ENCODE data around the gene EMC1. TPM values are rescaled to one million over a fixed set of nuclear protein-coding genes. Genes with fewer than 3 reads are reported as not detected.
"Not testable (repeated sequence)": the region's sequence is repeated elsewhere in the genome, so short reads cannot be mapped to it uniquely, and the experiment has no call there.

The EMC1 gene
- polyA plus RNA-seq, 2 of the 4 experiments (the other 2 are of a cell fraction): 25.8 to 32.2 TPM

GRCh38 chr1:19257178-19257914, 6.0 kb upstream of the EMC1 start:
- DNase-seq (ENCODE audit: low read depth in 1 of 2, low spot score in 1 of 2) (no peak), FAIRE-seq (no peak), ATAC-seq (no peak)
- H3K27ac ChIP-seq: no peak overlapping the region
- CTCF ChIA-PET: interaction anchor here (0.6 to 2.4 kb wide), 3 partner anchors 16 to 144 kb away, joined by 3 to 12 read pairs (median 5); no protein-coding TSS in a partner anchor
- H3K4me3 ChIP-seq: no peak overlapping the region
- H3K4me2 ChIP-seq: no peak overlapping the region
- no peaks in the 10 kb centered on the region for H3K9me3 ChIP-seq
- WGBS (ENCODE audit: missing lambda C conversion rate): 71% methylated on average over 12 of the region's 15 CpGs
- POLR2A ChIA-PET: no interaction called here
- no peak for TF ChIP-seq FOXS1 (CRISPR knock-in tag; IDR thresholded peaks at IDR 0.05)
- TF ChIP-seq HEYL (CRISPR knock-in tag; IDR thresholded peaks at IDR 0.05): no peak
- TF ChIP-seq RAD21 (conservative IDR thresholded peaks at IDR 0.05 in 1 of 2, IDR thresholded peaks at IDR 0.05 in 1 of 2): no peak
- TF ChIP-seq, protein P1, sequence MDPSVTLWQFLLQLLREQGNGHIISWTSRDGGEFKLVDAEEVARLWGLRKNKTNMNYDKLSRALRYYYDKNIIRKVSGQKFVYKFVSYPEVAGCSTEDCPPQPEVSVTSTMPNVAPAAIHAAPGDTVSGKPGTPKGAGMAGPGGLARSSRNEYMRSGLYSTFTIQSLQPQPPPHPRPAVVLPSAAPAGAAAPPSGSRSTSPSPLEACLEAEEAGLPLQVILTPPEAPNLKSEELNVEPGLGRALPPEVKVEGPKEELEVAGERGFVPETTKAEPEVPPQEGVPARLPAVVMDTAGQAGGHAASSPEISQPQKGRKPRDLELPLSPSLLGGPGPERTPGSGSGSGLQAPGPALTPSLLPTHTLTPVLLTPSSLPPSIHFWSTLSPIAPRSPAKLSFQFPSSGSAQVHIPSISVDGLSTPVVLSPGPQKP (IDR thresholded peaks at IDR 0.05; ENCODE audit: low read depth, low read length): no peak
- peaks cover 16% of the 10 kb centered on the region; the same call in 2 of the 3 replicates for H3K4me1 ChIP-seq

GRCh38 chr1:19256301-19256700, 5.0 kb upstream of the EMC1 start:
- CTCF ChIA-PET: interaction anchor here (0.8 to 2.4 kb wide), 3 partner anchors 11 to 53 kb away, joined by 3 to 12 read pairs (median 3); no protein-coding TSS in a partner anchor
- peaks cover 16% of the 10 kb centered on the region; the same call in 2 of the 3 replicates for H3K4me1 ChIP-seq
- H3K27ac ChIP-seq; H3K4me3 ChIP-seq; ATAC-seq; POLR2A ChIA-PET; H3K4me2 ChIP-seq; DNase-seq (ENCODE audit: low read depth in 1 of 2, low spot score in 1 of 2); FAIRE-seq; H3K9me3 ChIP-seq: not testable (repeated sequence)
- WGBS (ENCODE audit: missing lambda C conversion rate): 88% methylated on average over 5 of the region's 5 CpGs

DNA sequence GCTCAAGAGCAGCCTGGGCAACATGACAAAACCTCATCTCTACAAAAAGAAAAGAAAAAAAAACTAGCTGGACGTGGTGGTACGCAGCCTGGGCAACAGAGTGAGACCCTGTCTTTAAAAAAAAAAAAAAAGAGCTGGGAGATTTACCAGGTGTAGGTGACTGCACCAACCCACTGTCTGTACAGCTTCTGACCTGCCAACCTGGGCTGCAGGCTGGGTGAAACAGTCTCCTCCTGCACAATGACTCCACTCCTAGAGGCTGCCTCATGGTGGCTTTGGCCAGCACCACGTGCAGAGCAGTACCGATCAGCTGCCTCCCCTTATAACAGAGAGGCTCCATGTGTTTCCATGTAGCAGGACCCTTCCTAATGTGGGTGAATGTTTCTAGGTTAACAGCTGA, 4.0 kb upstream of the EMC1 start:
- no peak overlapping the region for H3K4me3 ChIP-seq
- ChIA-PET CTCF (interaction anchor here (0.6 to 2.4 kb wide), 6 partner anchors 9 to 396 kb away, joined by 3 to 12 read pairs (median 3); no protein-coding TSS in a partner anchor), POLR2A (no interaction called here)
- DNase-seq (ENCODE audit: low read depth in 1 of 2, low spot score in 1 of 2) (no peak), ATAC-seq (no peak), FAIRE-seq (no peak)
- no peaks in the 10 kb centered on the region for H3K9me3 ChIP-seq
- WGBS (ENCODE audit: missing lambda C conversion rate): 96% methylated on average over 4 of the region's 4 CpGs
- TF ChIP-seq E2F6 (IDR thresholded peaks at IDR 0.05; ENCODE audit: borderline replicate concordance, low read depth) (no peak), CBX8 (IDR thresholded peaks at IDR 0.05) (no peak), CBX2 (IDR thresholded peaks at IDR 0.05; ENCODE audit: borderline replicate concordance, low read depth) (no peak), CEBPB (IDR thresholded peaks at IDR 0.05) (no peak), TFCP2L1 (CRISPR knock-in tag; IDR thresholded peaks at IDR 0.05) (no peak), NR3C1 (IDR thresholded peaks at IDR 0.05) (no peak), SREBF2 (IDR thresholded peaks at IDR 0.05) (no peak), RNF2 (IDR thresholded peaks at IDR 0.05; ENCODE audit: borderline replicate concordance, low read depth) (no peak), ESRRA (IDR thresholded peaks at IDR 0.05; ENCODE audit: borderline replicate concordance, low read length) (no peak), RFX5 (IDR thresholded peaks at IDR 0.05) (no peak), KDM1A (IDR thresholded peaks at IDR 0.05; ENCODE audit: low read depth) (no peak), RCOR1 (IDR thresholded peaks at IDR 0.05; ENCODE audit: low read depth, low read length) (no peak), HDAC2 (IDR thresholded peaks at IDR 0.05) (no peak), FOSL2 (IDR thresholded peaks at IDR 0.05) (no peak), FOSL2 (CRISPR knock-in tag; IDR thresholded peaks at IDR 0.05) (no peak), HEYL (CRISPR knock-in tag; IDR thresholded peaks at IDR 0.05) (no peak), POLR2AphosphoS2 (conservative IDR thresholded peaks at IDR 0.05; ENCODE audit: low read length) (no peak), BHLHE40 (IDR thresholded peaks at IDR 0.05; ENCODE audit: low read depth, low read length) (no peak), REST (IDR thresholded peaks at IDR 0.05) (no peak)
- TF ChIP-seq, protein P2, sequence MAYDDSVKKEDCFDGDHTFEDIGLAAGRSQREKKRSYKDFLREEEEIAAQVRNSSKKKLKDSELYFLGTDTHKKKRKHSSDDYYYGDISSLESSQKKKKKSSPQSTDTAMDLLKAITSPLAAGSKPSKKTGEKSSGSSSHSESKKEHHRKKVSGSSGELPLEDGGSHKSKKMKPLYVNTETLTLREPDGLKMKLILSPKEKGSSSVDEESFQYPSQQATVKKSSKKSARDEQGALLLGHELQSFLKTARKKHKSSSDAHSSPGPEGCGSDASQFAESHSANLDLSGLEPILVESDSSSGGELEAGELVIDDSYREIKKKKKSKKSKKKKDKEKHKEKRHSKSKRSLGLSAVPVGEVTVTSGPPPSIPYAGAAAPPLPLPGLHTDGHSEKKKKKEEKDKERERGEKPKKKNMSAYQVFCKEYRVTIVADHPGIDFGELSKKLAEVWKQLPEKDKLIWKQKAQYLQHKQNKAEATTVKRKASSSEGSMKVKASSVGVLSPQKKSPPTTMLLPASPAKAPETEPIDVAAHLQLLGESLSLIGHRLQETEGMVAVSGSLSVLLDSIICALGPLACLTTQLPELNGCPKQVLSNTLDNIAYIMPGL (CRISPR knock-in tag; IDR thresholded peaks at IDR 0.05; ENCODE audit: borderline replicate concordance): no peak
- TF ChIP-seq, protein P3, sequence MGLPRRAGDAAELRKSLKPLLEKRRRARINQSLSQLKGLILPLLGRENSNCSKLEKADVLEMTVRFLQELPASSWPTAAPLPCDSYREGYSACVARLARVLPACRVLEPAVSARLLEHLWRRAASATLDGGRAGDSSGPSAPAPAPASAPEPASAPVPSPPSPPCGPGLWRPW (IDR thresholded peaks at IDR 0.05): no peak
- no peak overlapping the region for H3K27ac ChIP-seq
- peaks cover 18% of the 10 kb centered on the region; the same call in 2 of the 3 replicates for H3K4me1 ChIP-seq
- no peak overlapping the region for H3K4me2 ChIP-seq

Measured in A549 (cell line).